OCI-LY3 (cell line): ENCODE results near the gene DRICH1.

Source experiments
- H2AFZ ChIP-seq: fragments of 200-600, 300-600 bp; shearing (Covaris generic); 2 replicates; pipeline ENCODE4 v1.6.0; 2014; ENCODE audit warnings: antibody characterized with exemption, low read depth, low read length
- H3K27ac ChIP-seq: fragments of 200-600, 300-600 bp; sonication (generic); 2 replicates; pipeline ENCODE4 v1.5.1; 2014; ENCODE audit warnings: mild to moderate bottlenecking, low read length, moderate library complexity, mixed read lengths
- H3K27me3 ChIP-seq: fragments of 200-600, 300-600 bp; sonication (generic); 2 replicates; pipeline ENCODE4 v1.6.1; 2014; ENCODE audit warnings: low read depth, low read length, mixed read lengths
- H3K36me3 ChIP-seq: fragments of 200-600, 300-600 bp; sonication (generic); replicated peaks from 2 replicates; pipeline ENCODE3; 2014; ENCODE audit warnings: low read depth, low read length, mixed read lengths
- H3K4me1 ChIP-seq: fragments of 300-600, 200-600 bp; sonication (generic); 2 replicates; pipeline ENCODE4 v1.6.1; 2014; ENCODE audit warnings: low read length, mixed read lengths
- H3K4me2 ChIP-seq: fragments of 200-600, 300-600 bp; sonication (generic); 2 replicates; pipeline ENCODE4 v1.6.1; 2014; ENCODE audit warnings: low read length, mixed read lengths
- H3K4me3 ChIP-seq: fragments of 300-600, 200-600 bp; sonication (generic); 2 replicates; pipeline ENCODE4 v1.5.1; 2014; ENCODE audit warnings: antibody characterized with exemption, mild to moderate bottlenecking, low read length, moderate library complexity
- H3K79me2 ChIP-seq: fragments of 300-600, 200-600 bp; shearing (Covaris generic); 2 replicates; pipeline ENCODE4 v1.6.1; 2014; ENCODE audit warnings: mild to moderate bottlenecking, low read length, mixed read lengths
- H3K9ac ChIP-seq: fragments of 300-600, 200-600 bp; shearing (Covaris generic); 2 replicates; pipeline ENCODE4 v1.6.0; 2014; ENCODE audit warnings: mild to moderate bottlenecking, low read length, moderate library complexity
- H3K9me3 ChIP-seq: fragments of 200-600, 300-600 bp; shearing (Covaris generic); 2 replicates; pipeline ENCODE4 v1.6.1; 2014; ENCODE audit warnings: low read length, mixed read lengths; ENCODE audit not compliant: insufficient read depth
- H4K20me1 ChIP-seq: fragments of 200-600, 300-600 bp; sonication (generic); 2 replicates; pipeline ENCODE4 v1.6.1; 2016; ENCODE audit warnings: low read length, mixed read lengths; ENCODE audit not compliant: insufficient read depth
- CTCF ChIP-seq: fragments of 200-600, 300-600 bp; sonication (generic); IDR thresholded peaks from 2 replicates; pipeline ENCODE4 v1.5.1; 2014; ENCODE audit warnings: antibody characterized with exemption, low read length, low read depth
- EZH2phosphoT487 ChIP-seq: fragments of 200-600 bp; shearing (Covaris generic); IDR thresholded peaks from 2 replicates; pipeline ENCODE4 v1.6.1; 2018; ENCODE audit warnings: antibody characterized with exemption, mixed run types, low read depth

DRICH1 gene

GRCh38 chr22:23569716-23570115 lies 62.4 kb downstream of the DRICH1 start:
- H3K27ac ChIP-seq, result no peak overlapping the region
- H3K79me2 ChIP-seq, result no peaks in the 10 kb centered on the region
- TF ChIP-seq EZH2phosphoT487, result no peak
- no peak for TF ChIP-seq CTCF
- no peaks in the 10 kb centered on the region for H4K20me1 ChIP-seq
- no peak overlapping the region for H3K4me3 ChIP-seq
- H3K36me3 ChIP-seq, result no peaks in the 10 kb centered on the region
- no peak overlapping the region for H3K9ac ChIP-seq
- H2AFZ ChIP-seq, result no peak overlapping the region
- H3K4me1 ChIP-seq, result no peaks in the 10 kb centered on the region
- no peaks in the 10 kb centered on the region for H3K9me3 ChIP-seq
- H3K4me2 ChIP-seq, result no peak overlapping the region
- no peaks in the 10 kb centered on the region for H3K27me3 ChIP-seq

- Histone ChIP-seq H4K20me1 (no peaks in the 10 kb centered on the region), H3K79me2 (no peaks in the 10 kb centered on the region), H3K27ac (no peak overlapping the region), H2AFZ (no peak overlapping the region), H3K27me3 (no peaks in the 10 kb centered on the region; the same call in 1 of the 2 replicates), H3K9me3 (no peaks in the 10 kb centered on the region), H3K4me2 (no peak overlapping the region), H3K36me3 (no peaks in the 10 kb centered on the region), H3K4me3 (no peak overlapping the region), H3K9ac (no peak overlapping the region), H3K4me1 (no peaks in the 10 kb centered on the region)
- no peak for TF ChIP-seq EZH2phosphoT487
- no peak for TF ChIP-seq CTCF
Measured at GRCh38 chr22:23569291-23569690, 62.8 kb downstream of the DRICH1 start.

- no peaks in the 10 kb centered on the region for H3K79me2 ChIP-seq
- no peaks in the 10 kb centered on the region; the same call in 1 of the 2 replicates for H3K27me3 ChIP-seq
- no peaks in the 10 kb centered on the region for H3K36me3 ChIP-seq
- H3K4me3 ChIP-seq, result no peak overlapping the region
- H4K20me1 ChIP-seq, result no peaks in the 10 kb centered on the region
- H3K4me1 ChIP-seq, result no peaks in the 10 kb centered on the region
- H3K27ac ChIP-seq, result no peak overlapping the region
- H3K9me3 ChIP-seq, result no peaks in the 10 kb centered on the region
- no peak overlapping the region for H2AFZ ChIP-seq
- TF ChIP-seq EZH2phosphoT487 (no peak), CTCF (no peak)
- no peak overlapping the region for H3K9ac ChIP-seq
- H3K4me2 ChIP-seq, result no peak overlapping the region
Measured at GRCh38 chr22:23566705-23567475, 65.2 kb downstream of the DRICH1 start.

- Histone ChIP-seq H2AFZ (no peak overlapping the region), H3K4me3 (no peak overlapping the region), H4K20me1 (no peaks in the 10 kb centered on the region)
Measured at GRCh38 chr22:23565915-23566704, 66.0 kb downstream of the DRICH1 start.

More at GRCh38 chr22:23565915-23566704, 66.0 kb downstream of the DRICH1 start:
- no peaks in the 10 kb centered on the region for H3K36me3 ChIP-seq
- H3K4me1 ChIP-seq, result no peaks in the 10 kb centered on the region
- no peak overlapping the region for H3K9ac ChIP-seq
- H3K27ac ChIP-seq, result no peak overlapping the region
- no peaks in the 10 kb centered on the region for H3K79me2 ChIP-seq
- H3K9me3 ChIP-seq, result no peaks in the 10 kb centered on the region
- no peak overlapping the region for H3K4me2 ChIP-seq
- no peaks in the 10 kb centered on the region; the same call in 1 of the 2 replicates for H3K27me3 ChIP-seq
- TF ChIP-seq EZH2phosphoT487, result no peak
- no peak for TF ChIP-seq CTCF
